K562 (cell line): Measurements from ENCODE around the gene MYL6B. TPM values are rescaled to one million over a fixed set of nuclear protein-coding genes. Genes with fewer than 3 reads are reported as not detected.
A peak's percentile ranks its signal among the peaks of the same experiment; 100 is the strongest.

ENCODE experiments used
- CBFB ChIP-seq: sonication (generic); formaldehyde crosslinking; IDR thresholded peaks from 2 replicates; pipeline ENCODE4 v1.4.0; 2020; ENCODE audit warnings: mild to moderate bottlenecking, missing genetic modification reagents
- FOXJ2 ChIP-seq: fragments of 200-800 bp; sonication (Bioruptor generic); IDR thresholded peaks from 2 replicates; pipeline ENCODE4 v1.6.1; 2016; ENCODE audit warnings: missing genetic modification characterization, missing compliant biosample characterization
- GTF2A2 ChIP-seq: IDR thresholded peaks from 2 replicates; pipeline ENCODE4 v1.6.1; 2016; ENCODE audit warnings: mild to moderate bottlenecking, missing genetic modification characterization, missing compliant biosample characterization
- HBP1 ChIP-seq: fragments of 450-650 bp; formaldehyde crosslinking; IDR thresholded peaks from 2 replicates; pipeline ENCODE4 v1.4.0; 2022; ENCODE audit warnings: missing genetic modification characterization
- MBD1 ChIP-seq: fragments of 250-450 bp; sonication (Bioruptor Pico); IDR thresholded peaks from 2 replicates; pipeline ENCODE4 v1.8.0; 2022; ENCODE audit warnings: inconsistent platforms
- MEF2A ChIP-seq: IDR thresholded peaks from 2 replicates; pipeline ENCODE4 v1.6.1; 2011; ENCODE audit warnings: low read depth, mild to moderate bottlenecking, low read length, moderate library complexity; ENCODE audit not compliant: control insufficient read depth
- NUFIP1 ChIP-seq: fragments of 450-650 bp; IDR thresholded peaks from 2 replicates; pipeline ENCODE4 v1.6.1; 2018; ENCODE audit not compliant: partially characterized antibody
- SAP30 ChIP-seq: fragments of 200-600 bp; sonication (generic); IDR thresholded peaks from 2 replicates; pipeline ENCODE4 v1.6.1; 2012; ENCODE audit warnings: borderline replicate concordance, low read depth, mild to moderate bottlenecking, moderate library complexity, low read length, control low read depth, inconsistent platforms; ENCODE audit not compliant: insufficient read depth, poor library complexity, severe bottlenecking
- SMC3 ChIP-seq: conservative IDR thresholded peaks from 2 replicates; pipeline ENCODE4 v1.6.1; 2011; ENCODE audit warnings: low read depth, low read length, improper control_type of control experiment; ENCODE audit not compliant: insufficient read depth
- SRSF9 ChIP-seq: fragments of 200-400 bp; formaldehyde crosslinking; IDR thresholded peaks from 2 replicates; pipeline ENCODE4 v1.6.1; 2017; ENCODE audit warnings: low read depth, low read length, borderline replicate concordance
- WHSC1 ChIP-seq: IDR thresholded peaks from one replicate; pipeline ENCODE4 v1.6.1; 2012; ENCODE audit warnings: low read length, control low read depth, inconsistent platforms
- YY1 ChIP-seq, 3 experiments: IDR thresholded peaks; 2 replicates each; pipeline ENCODE4 v1.6.1; 2011; ENCODE audit warnings: low read length in 2 of 3, mild to moderate bottlenecking in 2 of 3, moderate library complexity in 2 of 3, borderline replicate concordance in 1 of 3, control low read depth in 1 of 3, low read depth in 1 of 3; ENCODE audit not compliant: insufficient read depth in 3 of 3, insufficient replicate concordance in 2 of 3, control insufficient read depth in 1 of 3, insufficient read length in 1 of 3; ENCODE audit errors: extremely low read depth in 1 of 3
- ZNF282 ChIP-seq: sonication (generic); formaldehyde crosslinking; IDR thresholded peaks from 2 replicates; pipeline ENCODE4 v1.8.1; 2023; ENCODE audit warnings: missing genetic modification reagents
- ZNF407 ChIP-seq: fragments of 450-650 bp; IDR thresholded peaks from 2 replicates; pipeline ENCODE4 v1.6.1; 2016; ENCODE audit warnings: low read depth
- ZNF445 ChIP-seq: fragments of 250-450 bp; sonication (Bioruptor Pico); IDR thresholded peaks from 2 replicates; pipeline ENCODE4 v1.4.0; 2020; ENCODE audit warnings: low read depth, mild to moderate bottlenecking, moderate library complexity
- polyA plus RNA-seq, 8 experiments: library from polyadenylated mRNA; depleted of rRNA in 4 of 8; stranded (reverse) in 5 of 8; unstranded in 3 of 8; fragments of >200 nt; fragmentation: Nextera tagmentation in 2 of 8; fragmentation: Illumina TruSeq in 1 of 8; extraction: Ambion mirVana in 2 of 8; extraction: Trizol in 1 of 8; gene quantifications; 2 replicates each; pipeline versions ENCODE4 v1.2.1 to v1.2.3, GENCODE V29; 2011 to 2014; ENCODE audit warnings: inconsistent platforms in 1 of 8, missing spikeins in 1 of 8
- total RNA-seq, 7 experiments: library from RNA; depleted of rRNA in 6 of 7; stranded (reverse); fragments of >200 nt in 6 of 7; fragmentation: Illumina TruSeq in 2 of 7; extraction: Trizol in 2 of 7; gene quantifications; 2 replicates each; pipeline versions ENCODE4 v1.2.1 to v1.2.3, GENCODE V29; 2011 to 2021; ENCODE audit warnings: low replicate concordance in 1 of 7

Gene MYL6B
- total and polyA plus RNA-seq, 9 of the 15 experiments (the other 6 are each of a cell fraction or from before 2014, with no cell fraction given) = 42.8 to 77.3 (median 68.6) TPM

GRCh38 chr12:56189918-56190694, 37.7 kb downstream of the MYL6B start (continued):
- TF ChIP-seq HBP1 = no peak
- TF ChIP-seq YY1 (IDR thresholded peaks at IDR 0.05; ENCODE audit: borderline replicate concordance in 1 of 3, control insufficient read depth in 1 of 3, extremely low read depth in 1 of 3, insufficient read depth in 3 of 3, insufficient read length in 1 of 3, insufficient replicate concordance in 2 of 3, low read depth in 1 of 3, low read length in 2 of 3) = peak in 1 of 3 experiments; percentile 28
- TF ChIP-seq GTF2A2 (tag) = no peak
- TF ChIP-seq WHSC1 = no peak
- peak; percentile 29 for TF ChIP-seq SAP30
- peak; percentile 87 for TF ChIP-seq ZNF407
- TF ChIP-seq MBD1 (CRISPR knock-in tag) = no peak
- TF ChIP-seq SMC3 = 0 out of 2 replicates have a peak, but pooled peaks have one; percentile 12
- TF ChIP-seq ZNF445 (CRISPR knock-in tag) = no peak
- TF ChIP-seq FOXJ2 = no peak
- no peak for TF ChIP-seq CBFB (CRISPR knock-in tag)
- no peak for TF ChIP-seq NUFIP1
- 0 out of 2 replicates have a peak, but pooled peaks have one; percentile 7 for TF ChIP-seq MEF2A
- no peak for TF ChIP-seq SRSF9
- no peak for TF ChIP-seq ZNF282 (CRISPR knock-in tag)
